HG02970 (cell line): ENCODE results near the gene INAFM1.
"Not testable (repeated sequence)": the region's sequence is repeated elsewhere in the genome, so short reads cannot be mapped to it uniquely, and the experiment has no call there.

Experiments
- ATAC-seq: cut with Tn5 transposase; IDR thresholded peaks from one replicate; pipeline ENCODE4 v1.9.1; 2021; ENCODE audit warnings: mild to moderate bottlenecking, moderate library complexity, moderate number of reproducible peaks; ENCODE audit not compliant: unreplicated experiment, low FRiP score

INAFM1 gene

DNA sequence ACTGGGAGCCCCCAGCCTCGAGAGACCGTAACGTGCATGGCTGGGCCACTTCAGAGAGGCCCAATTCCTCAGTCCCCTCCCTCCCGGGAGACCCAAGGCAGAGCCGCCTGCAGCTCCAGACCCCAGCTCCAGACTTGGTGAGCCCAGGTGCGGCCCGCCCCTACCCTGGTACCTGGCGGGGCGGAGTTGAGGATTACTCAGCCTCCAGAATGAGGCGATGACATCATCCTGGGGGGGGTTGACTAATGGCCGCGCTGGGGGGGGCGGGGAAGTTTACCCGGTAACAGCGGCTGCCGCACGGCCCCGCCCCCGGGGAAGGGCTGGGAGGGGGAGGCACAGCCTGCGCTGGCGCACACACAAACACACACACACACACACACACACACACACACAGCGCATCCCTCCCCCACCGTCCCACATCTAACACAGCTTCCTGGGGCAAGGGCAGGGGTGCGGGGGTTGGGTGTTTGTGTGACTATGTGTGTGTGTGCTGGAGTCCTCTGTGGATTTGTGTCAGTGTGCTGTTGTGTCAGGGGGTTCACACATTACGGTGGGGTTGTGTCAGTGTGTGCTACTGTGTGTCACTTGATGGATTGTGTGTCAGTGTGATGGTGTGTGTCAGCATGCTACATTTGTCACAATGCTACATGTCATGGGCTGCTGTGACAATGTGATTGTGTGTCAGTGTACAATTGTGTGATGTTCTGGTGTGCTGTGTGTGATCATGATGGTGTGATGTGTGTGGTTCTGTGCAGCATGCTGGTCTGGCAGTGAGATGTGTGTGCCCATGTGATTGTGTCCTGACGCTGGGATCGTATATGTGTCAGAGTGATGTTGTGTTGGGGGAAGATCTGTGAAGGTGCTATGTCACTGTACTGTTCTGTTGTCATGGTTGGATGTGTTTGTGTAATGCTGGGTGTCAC is 33.4 kb upstream of the INAFM1 start:
- ATAC-seq = no peak

DNA sequence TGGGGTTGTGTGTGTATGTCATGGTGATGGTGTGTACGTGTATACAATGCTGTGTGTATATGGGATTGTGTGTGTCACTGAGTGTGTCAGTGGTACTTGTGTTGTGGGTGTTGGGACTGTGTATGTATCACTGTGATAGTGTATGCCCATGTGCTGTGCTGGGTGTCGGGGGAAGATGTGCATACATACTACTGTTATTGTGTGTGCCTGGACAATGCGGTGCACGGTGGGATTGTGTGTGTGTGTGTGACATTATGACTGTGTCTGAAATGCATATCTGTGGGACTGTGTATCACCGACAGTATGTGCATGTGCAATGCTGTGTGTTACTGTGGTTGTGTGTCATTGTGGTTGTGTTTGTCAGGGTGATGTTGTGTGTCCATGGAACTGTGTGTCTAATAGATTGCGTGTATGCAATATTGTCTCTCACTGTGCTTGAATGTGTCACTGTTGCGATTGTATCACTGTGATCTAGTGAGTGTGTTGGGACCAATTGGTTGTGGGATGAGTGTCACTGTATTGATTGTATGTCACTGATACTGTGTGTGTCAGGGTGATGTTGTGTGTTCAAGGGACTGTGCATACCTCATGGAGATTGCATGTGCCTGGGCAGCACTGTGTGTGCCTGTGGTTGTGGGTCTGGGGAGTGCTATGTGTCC is 32.6 kb upstream of the INAFM1 start:
- ATAC-seq = no peak

DNA sequence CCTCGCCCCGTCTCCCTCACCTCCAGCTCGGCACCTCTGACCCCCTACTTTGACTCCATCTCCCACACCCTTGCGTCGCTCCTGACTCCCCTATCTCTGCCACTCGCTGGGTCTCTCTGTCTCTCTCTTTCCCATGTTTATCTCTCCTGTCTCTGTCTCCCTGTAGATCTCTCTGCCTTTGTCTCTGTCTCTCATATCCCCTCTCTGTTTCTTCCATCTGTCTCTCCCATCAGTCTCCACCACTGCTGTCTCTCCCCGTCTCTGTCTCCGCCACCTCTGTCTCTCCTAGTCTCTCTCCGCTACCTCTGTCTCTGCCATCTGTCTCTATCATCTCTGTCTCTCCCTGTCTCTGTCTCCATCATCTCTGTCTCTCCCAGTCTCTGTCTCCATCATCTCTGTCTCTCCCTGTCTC is 31.3 kb upstream of the INAFM1 start:
- ATAC-seq = no peak

DNA sequence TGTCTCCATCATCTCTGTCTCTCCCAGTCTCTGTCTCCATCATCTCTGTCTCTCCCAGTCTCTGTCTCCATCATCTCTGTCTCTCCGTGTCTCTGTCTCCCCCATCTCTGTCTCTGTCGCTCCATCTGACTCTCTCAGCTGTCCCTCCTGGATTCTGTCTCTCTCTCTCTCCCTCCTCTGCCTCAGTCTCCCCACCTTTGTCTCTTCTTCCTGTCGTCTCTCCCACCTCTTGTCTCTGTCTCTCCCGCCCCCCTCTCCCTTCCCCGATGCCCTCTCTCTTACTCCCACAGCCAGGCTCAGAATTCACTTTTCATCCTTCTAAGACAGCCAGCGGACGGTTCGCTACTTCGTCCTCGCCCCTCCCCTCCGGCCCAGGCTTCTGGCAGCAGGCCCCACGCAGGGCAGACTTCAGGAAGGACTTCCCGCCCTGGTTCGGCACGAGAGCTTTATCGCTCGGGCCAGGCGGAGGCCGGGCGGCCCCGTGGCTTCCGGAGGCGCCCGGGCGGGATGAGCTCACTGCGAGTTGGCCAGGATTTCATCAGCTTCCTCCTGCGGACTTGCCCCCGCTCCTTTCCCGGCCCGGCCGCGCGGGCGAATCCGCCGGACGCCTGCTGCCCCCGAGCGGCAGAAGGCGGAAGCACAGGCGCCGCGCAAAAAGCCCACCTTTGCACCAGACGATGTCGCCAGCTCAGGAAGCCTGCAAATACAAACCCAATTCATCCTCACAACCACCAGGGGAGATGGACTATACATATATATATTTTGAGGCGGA is 30.7 kb upstream of the INAFM1 start:
- ATAC-seq = peak; percentile 68

DNA sequence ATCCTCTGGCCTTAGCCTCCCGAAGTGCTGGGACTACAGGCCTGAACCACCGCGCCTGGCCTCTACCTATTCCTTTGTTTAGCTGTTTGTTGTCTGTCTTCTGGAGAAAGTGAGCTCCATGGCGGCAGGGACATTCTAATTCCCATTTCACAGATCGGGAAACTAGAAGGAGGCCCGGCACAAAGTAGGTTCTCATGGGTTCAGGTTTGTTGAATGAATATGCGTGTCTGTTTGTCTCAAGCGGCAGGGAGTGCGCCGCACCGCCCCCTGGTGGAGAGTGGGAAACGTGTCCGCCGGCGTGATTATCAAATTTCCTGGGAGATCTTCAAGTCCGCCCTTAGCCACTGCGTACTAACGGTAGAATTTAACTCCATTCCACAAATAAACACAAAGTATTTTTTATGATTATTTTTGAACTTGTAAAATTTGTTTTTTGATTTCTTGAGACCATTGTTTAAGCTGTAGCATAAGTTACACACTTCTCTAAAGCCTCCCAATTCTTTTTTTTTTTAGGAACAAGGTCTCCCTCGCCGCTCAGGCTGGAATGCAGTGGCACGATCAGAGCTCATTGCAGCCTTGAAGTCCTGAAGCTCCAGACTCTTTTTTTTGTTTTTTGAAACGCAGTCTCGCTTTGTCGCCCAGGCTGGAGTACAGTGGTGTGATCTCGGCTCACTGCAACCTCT is 27.2 kb upstream of the INAFM1 start:
- no peak for ATAC-seq

DNA sequence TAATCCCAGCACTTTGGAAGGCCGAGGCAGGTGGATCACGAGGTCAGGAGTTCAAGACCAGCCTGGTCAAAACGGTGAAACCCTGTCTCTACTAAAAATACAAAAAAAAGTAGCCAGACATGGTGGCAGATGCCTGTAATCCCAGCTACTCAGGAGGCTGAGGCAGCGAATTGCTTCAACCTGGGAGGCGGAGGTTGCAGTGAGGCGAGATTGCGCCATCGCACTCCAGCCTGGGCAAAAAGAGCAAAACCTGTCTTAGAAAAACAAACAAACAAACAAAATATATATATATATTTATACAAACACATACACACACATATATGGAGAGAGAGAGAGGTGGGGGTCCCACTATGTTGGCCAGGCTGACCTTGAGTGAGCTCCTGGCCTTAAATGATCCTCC is 21.7 kb upstream of the INAFM1 start:
- ATAC-seq = not testable (repeated sequence)

DNA sequence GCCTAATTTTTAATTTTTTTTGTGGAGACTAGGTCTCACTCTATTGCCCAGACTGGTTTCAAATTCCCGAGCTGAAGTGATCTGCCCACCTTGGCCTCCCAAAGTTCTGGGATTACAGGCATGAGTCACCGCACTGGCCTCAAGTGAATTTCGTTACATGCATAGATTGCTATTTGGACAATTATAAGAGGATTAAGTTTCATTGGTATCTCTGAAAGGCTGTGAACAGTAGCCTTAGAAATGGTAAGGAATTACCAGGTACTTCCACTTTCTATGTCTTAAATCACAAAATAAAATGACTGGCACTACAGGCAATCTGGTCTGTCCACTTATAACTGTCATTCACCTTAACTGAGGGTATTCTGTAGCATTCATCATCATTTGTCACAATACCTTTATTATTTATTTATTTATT is 21.2 kb upstream of the INAFM1 start:
- no peak for ATAC-seq

DNA sequence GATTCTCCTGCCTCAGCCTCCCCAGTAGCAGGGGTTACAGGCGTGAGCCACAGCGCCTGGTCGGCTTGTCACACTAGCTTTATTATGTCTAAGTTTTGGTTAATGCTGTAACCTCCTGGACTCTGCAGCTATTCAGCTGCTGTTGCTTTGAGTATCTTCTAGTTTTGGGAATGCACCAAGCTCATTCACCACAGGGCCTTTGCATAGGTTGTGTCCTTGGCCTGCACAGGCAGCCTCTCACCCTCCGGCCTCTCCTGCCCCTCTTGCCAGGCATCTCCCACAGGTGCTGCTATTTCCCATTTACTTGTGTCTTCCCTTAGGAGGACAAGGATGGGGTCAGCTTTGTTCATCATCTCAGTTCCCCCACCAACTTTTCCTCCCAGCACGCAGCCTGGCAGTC is 20.7 kb upstream of the INAFM1 start:
- no peak for ATAC-seq

DNA sequence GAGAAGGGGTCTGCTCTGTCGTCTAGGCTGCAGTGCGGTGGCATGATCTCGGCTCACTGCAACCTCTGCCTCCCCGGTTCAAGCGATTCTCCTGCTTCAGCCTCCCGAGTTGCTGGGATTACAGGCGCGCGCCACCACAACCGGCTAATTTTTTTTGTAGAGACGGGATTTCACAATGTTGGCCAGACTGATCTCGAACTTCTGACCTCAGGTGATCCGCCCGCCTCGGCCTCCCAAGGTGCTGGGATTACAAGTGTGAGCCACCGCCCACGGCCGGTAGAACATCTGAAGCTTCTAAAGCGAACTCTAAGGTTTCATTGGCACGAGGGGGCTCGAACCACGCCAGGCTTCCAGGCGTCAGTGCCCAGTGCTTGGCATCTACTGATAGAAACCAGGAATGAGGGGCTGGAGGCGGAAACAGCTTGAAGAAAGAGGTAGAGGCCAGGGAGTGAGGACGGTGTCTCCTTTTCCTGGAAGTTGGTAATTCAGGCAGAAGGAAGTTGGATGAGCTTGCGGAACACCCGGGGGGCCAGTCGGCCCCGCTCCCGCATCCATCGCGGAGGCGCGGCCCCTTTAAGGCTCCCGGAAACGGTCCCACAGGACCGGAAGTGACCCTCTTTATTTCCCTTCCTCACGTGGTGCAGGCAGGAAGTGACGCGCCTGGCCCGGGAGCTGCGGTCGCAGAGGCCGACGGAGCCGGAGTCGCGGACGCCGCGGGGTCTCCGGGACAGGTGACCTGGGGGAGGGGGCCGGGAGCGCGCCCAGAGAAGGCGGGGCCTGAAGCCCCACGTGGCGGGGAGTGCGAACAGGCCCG is 18.6 kb upstream of the INAFM1 start, which contains the start of gene CCDC9:
Gene CCDC9 (plus strand): TSS at position 647 of the 814 bp plus-strand sequence. CDS start 1,876 bp downstream, outside the sequence.
- ATAC-seq = peak; percentile 42

DNA sequence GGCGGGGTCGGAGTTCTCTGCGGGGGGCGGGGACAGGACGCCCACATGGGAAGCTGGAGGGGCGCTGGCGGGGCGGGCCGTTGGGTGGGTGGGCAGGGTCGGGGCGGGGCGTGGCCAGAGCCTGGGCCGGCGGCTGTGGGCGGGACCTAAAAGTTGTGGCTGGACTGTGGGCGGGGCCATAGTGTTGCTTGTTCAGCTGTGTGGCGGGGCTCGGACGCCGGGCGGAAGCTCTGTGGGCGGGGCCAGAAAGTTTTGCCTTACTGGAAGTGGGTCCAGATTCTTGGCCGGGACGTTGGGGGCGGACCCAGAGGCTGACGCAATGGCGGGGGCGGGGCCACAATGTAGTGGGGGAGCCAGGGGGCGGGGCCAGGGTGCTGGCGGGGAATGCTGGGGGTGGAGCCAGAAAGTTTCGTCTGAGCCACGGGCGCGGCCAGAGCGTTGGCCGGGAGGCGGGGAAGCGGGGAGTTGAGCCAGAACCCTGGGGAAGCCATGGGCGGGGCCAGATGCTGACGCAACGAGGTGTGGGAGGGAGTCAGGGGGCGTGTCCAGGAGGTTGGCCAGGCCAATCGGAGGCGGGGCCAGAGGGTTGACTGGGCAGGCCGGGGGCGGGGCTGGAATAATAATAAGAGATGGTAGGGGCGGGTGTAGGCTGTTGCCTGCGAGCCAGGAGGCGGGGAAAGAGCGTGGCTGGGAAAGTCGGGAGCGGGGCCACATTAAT is 17.8 kb upstream of the INAFM1 start:
- ATAC-seq = peak; percentile 83

DNA sequence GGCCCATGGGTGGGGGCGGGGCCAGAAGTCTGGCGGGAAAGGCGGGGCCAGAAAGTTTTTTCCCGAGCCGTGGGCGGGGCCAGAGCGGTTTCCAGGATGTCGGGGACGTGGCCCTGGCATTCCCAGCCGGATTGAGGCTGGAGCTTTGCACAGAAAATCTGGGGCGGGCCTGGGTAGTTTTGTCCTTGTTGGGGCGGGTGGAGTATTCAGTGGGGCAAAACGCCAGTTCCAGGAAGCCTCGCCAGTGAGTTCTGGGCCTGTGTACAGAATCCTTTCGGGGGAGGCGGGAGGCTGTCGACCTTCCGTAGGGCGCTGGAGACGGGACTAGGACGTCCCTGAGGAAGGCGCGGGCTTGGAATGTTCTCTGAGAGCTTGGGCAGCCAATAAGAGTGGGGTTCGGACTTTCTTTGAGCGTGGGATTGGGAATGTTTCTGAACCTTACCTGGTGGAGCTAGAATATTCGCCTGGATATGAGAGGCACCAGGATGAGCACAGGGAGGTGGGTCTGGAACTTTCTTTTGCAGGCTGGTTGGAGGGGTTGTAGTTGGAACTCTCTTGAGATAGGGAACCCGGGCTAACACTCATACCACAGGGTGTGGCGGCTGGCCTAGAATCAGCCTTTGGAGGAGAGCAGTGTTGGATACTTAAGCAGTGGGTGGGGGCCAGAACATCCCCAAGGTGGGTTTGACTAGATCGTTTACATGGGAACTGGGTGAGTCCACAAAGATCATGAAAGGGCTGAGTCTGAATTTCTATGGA is 17.1 kb upstream of the INAFM1 start:
- ATAC-seq = no peak

DNA sequence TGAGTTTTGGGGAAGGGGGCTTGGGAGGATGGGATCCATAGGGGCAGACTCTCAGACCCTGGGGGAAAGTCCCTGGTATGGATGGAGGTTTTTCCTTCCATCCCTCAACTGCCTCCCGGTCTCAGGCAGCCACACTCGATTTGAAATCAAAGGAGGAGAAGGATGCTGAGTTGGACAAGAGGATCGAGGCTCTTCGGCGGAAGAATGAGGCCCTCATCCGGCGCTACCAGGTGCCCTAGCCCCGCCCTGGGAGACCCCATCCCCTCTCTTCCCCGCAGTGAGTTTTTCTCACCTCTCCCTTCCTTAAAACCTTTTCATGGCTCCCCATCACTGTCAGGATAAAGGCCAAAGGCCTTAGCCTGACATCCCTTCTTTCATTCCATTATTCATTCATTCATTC is 16.3 kb upstream of the INAFM1 start:
- no peak for ATAC-seq

DNA sequence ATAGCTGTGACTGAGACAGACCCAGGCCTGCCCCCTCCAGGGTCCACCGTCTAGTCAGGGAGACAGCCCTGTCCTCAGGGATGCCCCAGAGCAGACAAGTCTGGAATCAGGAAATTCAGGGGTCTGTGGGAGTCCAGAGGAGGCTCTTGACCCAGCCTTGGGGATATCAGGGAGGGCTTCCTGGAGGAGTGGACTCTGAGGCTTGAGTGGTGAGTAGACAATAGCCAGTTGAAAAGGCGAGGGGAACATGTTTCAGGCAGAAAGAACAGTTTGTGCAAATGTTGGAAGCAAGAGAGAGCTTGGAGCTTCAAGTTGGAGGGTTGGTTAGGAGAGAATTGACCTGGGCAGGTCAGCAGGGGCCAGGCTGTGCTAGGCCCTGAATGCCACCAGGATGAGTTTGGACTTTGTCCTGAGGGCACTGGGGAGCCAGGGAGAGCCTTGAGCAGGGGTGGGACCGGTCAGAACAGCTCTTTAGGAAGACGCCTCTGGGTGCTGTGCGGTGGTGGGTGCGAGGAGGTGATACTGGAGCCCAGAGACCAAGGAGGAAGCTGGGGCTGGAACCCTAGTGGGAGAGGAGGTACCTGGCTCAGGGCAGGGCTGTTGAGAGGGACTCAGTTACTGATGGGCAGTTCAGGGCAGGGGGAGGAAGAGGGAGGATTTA is 15.7 kb upstream of the INAFM1 start:
- ATAC-seq = no peak

DNA sequence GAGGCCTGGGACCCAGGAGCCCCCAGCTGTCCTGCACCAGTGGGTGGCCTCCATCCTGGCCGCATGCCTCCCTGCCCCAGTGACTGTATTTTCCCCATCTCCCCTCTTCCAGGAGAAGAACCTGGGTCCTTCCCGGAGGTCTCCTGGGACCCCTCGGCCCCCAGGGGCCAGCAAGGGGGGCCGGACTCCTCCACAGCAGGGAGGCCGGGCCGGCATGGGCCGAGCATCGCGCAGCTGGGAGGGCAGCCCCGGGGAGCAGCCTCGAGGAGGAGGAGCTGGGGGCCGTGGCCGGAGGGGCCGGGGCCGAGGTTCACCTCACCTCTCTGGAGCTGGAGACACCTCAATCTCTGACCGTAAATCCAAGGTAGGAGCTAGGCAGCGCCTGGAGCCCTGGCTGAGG is 14.2 kb upstream of the INAFM1 start:
- ATAC-seq = no peak

DNA sequence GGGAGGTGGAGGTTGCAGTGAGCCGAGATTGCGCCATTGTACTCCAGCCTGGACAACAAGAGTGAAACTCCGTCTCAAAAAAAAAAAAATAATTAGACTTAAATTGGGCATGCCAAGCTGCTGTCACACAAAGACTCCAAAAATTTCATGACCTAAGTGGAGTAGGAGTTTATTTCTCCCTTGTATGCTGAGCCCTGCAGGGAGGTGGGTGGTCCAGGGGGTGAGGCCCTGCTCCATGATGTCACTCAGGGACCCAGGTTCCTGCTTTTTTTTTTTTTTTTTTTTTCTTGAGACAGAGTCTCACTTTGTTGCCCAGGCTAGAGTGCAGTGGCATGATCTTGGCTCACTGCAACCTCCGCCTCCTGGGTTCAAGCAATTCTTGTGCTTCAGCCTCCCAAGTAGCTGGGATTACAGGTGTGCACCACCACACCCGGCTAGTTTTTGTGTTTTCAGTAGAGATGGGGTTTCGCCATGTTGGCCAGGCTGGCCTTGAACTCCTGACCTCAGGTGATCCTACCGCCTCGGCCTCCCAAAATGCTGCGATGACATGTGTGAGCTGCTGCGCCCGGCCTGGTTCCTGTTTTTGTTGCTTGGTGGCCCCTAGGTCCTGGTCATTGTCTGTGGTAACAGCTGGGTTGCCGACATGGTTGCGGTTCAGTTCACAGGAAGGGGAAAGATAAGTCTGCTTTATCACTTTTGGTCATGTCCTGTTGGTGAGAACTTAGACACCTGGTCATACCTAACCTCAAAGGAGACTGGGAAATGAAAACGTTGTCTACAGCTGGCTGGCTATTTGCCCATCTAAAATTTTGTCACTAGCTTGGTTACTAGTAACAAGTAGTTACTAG is 12.5 kb upstream of the INAFM1 start:
- peak; percentile 59 for ATAC-seq

DNA sequence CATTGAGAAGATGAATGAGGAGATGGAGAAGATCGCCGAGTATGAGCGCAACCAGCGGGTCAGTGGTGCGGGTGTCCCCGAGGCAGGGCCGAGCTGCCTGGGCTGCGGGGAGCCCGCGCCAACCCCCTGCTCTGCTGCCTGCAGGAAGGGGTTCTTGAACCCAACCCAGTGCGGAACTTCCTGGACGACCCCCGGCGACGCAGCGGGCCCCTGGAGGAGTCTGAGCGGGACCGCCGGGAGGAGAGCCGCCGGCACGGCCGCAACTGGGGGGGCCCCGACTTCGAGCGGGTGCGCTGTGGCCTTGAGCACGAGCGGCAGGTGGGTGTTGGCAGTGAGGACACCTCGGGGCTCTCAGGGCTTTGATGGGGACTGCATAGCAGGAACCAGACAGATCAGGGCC is 10.1 kb upstream of the INAFM1 start:
- no peak for ATAC-seq

DNA sequence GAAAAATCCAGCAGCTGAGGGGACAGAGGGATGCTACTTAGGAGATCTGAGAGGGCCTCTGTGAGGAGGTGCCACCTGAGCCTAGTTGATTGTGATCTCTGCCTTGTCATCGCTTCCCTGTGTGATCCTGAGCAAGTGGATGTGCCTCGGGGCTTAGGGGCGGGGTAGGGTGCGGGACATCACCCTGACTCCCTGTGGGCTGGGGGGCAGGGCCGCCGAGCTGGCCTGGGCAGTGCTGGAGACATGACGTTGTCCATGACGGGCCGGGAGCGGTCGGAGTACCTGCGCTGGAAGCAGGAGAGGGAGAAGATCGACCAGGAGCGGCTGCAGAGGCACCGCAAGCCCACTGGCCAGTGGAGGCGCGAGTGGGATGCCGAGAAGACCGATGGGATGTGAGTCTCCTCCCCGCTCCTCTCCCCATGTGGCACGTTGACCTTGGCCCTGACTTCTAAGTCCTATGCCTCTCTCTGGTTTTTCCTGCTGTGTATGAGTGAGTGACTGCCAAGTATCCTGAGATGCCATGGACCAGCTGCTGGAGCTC is 8.2 kb upstream of the INAFM1 start:
- ATAC-seq = no peak
